SKM-1 treated with dmso at 0.1 percent for 144 hours (cell line): ENCODE results near the gene SLC27A4.
"Not testable (repeated sequence)": the region's sequence is repeated elsewhere in the genome, so short reads cannot be mapped to it uniquely, and the experiment has no call there.

Experiments used
- DNase-seq: peaks from one replicate; lab custom pipeline; 2025; ENCODE audit not compliant: unreplicated experiment; lab: John Stamatoyannopoulos, UW

The SLC27A4 gene

DNA sequence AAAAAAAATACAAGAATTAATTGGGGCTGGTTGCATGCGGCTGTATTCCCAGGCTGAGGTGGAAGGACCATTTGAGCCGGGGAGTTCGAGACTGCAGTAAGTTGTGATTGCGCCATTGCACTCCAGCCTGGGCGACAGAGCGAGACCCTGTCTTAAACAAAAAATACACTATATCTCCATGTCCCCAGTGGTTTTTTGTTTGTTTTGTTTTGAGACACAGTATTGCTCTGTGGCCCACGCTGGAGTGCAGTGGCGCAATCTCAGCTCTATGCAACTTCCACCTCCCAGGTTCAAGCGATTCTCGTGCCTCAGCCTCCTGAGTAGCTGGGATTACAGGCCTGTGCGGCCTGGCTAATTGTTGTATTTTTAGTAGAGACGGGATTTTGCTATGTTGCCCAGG, 16.5 kb upstream of the SLC27A4 start:
- DNase-seq, result no peak

GRCh38 chr9:128324401-128324800, 15.9 kb upstream of the SLC27A4 start:
- DNase-seq, result no peak

- no peak for DNase-seq
These were observed 14.7 kb upstream of the SLC27A4 start for GRCh38 chr9:128325629-128326028.

DNA sequence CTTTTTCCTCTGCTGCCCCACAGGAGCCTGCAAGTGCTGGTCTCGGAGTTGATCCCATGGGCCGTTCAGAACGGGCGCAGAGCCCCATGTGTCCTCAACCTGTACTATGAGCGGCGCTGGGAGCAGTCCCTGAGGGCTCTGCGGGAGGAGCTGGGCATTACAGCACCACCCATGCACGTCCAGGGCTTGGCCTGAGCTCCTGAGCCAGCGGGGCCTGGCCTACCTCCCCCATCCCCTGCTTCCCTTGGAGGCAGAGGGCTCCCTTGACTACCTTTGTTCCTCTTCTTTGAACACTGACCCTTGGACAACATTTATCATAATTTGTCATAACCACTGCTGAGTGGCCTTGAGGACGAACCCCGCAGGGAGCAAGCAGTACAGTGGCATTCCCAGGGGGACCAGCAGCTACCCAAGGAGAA, 6.9 kb upstream of the SLC27A4 start:
- no peak for DNase-seq

DNA sequence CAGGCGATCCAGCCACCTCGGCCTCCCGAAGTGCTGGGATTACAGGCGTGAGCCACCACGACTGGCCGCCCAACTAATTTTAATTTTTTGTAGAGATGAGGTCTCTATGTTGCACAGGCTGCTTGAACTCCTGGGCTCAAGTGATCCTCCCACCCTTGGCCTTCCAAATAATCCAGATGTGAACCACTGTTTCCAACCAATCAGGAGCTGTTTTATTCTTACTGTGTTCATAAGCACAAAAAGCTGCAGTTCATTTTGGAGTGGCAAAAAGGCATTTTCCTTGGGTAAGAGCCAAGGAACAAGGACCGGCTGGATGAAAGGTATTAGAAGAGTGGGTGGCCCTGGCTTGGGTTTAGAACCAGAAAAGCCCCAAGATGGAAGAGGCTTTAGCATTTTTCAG, 5.2 kb upstream of the SLC27A4 start:
- no peak for DNase-seq

- DNase-seq, result no peak
These were observed 4.4 kb upstream of the SLC27A4 start for GRCh38 chr9:128335914-128336313.

GRCh38 chr9:128337936-128338335, 2.4 kb upstream of the SLC27A4 start:
- DNase-seq, result no peak

- not testable (repeated sequence) for DNase-seq
These were observed 1.3 kb upstream of the SLC27A4 start for GRCh38 chr9:128338852-128339614.

GRCh38 chr9:128340691-128341434, 536 bp downstream of the SLC27A4 start:
- no peak for DNase-seq

GRCh38 chr9:128341435-128341849, 1.1 kb downstream of the SLC27A4 start:
- DNase-seq, result peak; percentile 60

GRCh38 chr9:128342971-128343680, 2.8 kb downstream of the SLC27A4 start:
- no peak for DNase-seq

DNA sequence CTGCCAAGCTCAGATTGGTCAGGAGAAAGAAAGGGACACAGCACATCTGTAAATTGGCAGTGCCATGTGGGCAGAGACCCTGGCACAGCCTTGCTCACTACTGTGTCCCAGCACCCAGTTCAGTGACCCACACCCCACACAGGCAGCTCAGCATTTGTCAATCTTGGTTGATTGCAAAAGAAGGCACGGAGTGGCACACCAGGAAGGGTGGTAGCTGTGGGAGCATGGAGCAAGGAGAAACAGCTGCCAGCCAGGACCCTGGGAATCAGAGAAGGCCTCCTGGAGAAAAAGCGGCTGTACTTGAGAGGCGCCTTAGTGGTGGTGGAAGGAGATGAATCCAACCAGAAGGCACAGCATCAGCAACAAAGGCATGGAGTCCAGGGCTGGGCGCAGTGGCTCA, 3.5 kb downstream of the SLC27A4 start:
- no peak for DNase-seq

GRCh38 chr9:128344931-128345605, 4.7 kb downstream of the SLC27A4 start:
- DNase-seq, result no peak

- no peak for DNase-seq
These were observed 8.8 kb downstream of the SLC27A4 start for GRCh38 chr9:128349125-128349524.

- DNase-seq, result no peak
These were observed 9.4 kb downstream of the SLC27A4 start for GRCh38 chr9:128349772-128350171.

GRCh38 chr9:128355451-128355850, 15.1 kb downstream of the SLC27A4 start:
- no peak for DNase-seq

GRCh38 chr9:128358090-128358489, 17.8 kb downstream of the SLC27A4 start:
- no peak for DNase-seq

GRCh38 chr9:128358861-128359260, 18.5 kb downstream of the SLC27A4 start:
- DNase-seq, result no peak

DNA sequence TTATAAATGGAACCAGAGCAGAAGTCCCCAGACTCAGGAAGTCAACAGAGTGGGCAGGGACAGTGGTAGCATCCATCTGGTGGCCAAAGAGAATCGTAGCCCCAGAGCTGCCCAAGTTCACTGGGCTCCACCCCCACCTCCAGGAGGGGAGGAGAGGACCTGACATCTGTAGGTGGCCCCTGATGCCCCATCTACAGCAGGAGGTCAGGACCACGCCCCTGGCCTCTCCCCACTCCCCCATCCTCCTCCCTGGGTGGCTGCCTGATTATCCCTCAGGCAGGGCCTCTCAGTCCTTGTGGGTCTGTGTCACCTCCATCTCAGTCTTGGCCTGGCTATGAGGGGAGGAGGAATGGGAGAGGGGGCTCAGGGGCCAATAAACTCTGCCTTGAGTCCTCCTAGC, 20.5 kb downstream of the SLC27A4 start:
- no peak for DNase-seq

DNA sequence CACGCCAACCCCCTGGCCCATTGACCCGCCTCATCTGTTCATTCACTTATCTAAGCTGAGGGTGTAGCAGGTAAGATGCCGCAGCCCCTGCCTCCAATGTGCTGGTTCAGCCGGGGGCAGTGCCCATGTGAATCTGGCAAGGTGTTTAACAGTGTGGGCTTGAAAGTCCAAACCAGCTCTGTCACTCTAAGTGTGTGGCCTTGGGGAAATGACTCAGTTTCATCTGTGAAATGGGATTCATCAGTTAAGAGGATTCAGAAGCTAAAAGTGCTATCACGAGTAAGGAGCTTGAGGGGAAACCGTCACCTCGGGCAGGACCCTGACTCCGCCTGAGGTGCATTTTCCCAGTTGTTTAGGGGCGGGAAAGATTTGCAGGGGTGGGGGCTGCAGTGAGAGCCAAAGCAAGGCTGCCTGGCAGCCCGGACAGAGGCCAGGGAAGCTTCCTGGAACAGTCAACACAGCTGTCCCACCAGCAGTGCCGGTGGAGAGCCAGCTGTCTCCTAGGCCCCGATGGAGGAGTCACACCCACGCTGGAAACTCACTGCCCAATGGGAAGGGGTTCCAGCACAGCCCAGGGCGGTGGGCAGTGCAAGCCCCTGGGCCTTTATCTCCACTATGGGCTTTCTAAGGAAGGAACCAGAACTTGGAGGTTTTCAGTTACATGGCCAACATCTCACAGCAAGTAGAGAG, 21.1 kb downstream of the SLC27A4 start:
- DNase-seq, result no peak
